LNCaP clone FGC (cell line): ENCODE measurements around the gene NCMAP.
A peak's percentile ranks its signal among the peaks of the same experiment; 100 is the strongest.

ENCODE experiments used
- DNase-seq: peaks from one replicate; pipeline ENCODE4 v3.0.0-alpha.2; 2011; ENCODE audit warnings: low read depth
- H3K4me3 ChIP-seq: 2 replicates; pipeline ENCODE4 v1.5.1; 2011; ENCODE audit warnings: mild to moderate bottlenecking, low read depth, low read length, control low read depth
- TF ChIP-seq, protein P1 (sequence below): IDR thresholded peaks from 2 replicates; pipeline ENCODE4 v1.5.1; 2012; ENCODE audit warnings: mild to moderate bottlenecking; ENCODE audit not compliant: control insufficient read depth, insufficient read depth; ENCODE audit errors: extremely low read depth

NCMAP gene

DNA sequence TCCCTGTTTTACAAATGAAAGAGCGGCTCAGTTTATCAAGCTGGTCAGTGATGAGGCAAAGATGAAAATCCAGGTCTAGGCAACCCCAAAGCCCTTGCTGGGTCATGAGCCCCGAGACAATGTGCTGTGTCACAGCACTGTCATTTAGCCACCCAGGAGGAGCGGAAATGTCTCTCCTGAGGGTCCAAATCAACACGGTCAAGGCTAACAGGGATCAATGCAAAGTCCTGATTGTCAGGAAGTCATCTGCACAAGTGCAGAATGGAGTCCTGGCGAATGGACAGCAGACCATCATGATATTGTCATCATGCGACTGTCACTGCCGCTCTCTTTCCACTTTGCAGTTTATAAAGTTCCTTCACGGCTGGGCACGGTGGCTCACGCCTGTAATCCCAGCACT is 30.2 kb downstream of the NCMAP start:
- TF ChIP-seq, protein P1, sequence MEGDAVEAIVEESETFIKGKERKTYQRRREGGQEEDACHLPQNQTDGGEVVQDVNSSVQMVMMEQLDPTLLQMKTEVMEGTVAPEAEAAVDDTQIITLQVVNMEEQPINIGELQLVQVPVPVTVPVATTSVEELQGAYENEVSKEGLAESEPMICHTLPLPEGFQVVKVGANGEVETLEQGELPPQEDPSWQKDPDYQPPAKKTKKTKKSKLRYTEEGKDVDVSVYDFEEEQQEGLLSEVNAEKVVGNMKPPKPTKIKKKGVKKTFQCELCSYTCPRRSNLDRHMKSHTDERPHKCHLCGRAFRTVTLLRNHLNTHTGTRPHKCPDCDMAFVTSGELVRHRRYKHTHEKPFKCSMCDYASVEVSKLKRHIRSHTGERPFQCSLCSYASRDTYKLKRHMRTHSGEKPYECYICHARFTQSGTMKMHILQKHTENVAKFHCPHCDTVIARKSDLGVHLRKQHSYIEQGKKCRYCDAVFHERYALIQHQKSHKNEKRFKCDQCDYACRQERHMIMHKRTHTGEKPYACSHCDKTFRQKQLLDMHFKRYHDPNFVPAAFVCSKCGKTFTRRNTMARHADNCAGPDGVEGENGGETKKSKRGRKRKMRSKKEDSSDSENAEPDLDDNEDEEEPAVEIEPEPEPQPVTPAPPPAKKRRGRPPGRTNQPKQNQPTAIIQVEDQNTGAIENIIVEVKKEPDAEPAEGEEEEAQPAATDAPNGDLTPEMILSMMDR: no peak
- no peak for DNase-seq
- no peak overlapping the region for H3K4me3 ChIP-seq

DNA sequence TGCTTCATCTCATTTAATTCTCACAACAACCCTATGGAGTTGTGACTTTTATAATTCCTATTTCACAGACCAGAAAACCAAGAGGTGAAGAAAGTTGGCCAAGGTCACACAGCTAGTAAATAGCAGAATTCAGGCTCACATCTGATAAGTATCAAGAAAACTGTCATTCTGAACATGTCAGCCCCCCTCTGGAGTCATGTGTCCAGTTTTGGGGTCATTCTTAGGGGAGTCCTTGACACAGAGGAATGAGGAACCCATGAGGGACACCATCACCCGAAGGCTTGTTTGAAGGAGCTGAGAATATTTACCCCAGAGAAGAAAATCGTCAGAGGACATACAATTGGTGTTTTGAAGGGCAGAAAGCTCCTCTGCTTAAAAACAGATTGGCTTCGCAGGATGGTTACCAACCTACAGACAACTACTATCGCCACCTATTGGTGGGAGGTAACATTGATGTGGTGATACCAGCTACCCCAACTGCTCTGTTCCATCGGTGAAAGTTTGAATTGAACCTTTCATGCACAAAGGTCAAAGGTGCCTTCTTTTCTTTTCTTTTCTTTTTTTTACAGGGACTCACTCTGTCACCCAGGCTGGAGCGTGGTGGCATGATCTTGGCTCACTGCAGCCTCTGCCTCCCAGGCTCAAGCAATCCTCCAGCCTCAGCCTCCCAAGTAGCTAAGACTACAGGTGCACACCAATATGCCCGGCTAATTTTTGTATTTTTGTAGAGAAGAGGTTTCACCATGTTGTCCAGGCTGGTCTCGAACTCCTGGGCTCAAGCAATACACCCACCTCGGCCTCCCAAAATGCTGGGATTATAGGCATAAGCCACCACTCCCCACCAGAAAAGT is 31.3 kb downstream of the NCMAP start:
- peak; percentile 17 for DNase-seq
- H3K4me3 ChIP-seq: no peak overlapping the region
- TF ChIP-seq, protein P1: peak; percentile 49

DNA sequence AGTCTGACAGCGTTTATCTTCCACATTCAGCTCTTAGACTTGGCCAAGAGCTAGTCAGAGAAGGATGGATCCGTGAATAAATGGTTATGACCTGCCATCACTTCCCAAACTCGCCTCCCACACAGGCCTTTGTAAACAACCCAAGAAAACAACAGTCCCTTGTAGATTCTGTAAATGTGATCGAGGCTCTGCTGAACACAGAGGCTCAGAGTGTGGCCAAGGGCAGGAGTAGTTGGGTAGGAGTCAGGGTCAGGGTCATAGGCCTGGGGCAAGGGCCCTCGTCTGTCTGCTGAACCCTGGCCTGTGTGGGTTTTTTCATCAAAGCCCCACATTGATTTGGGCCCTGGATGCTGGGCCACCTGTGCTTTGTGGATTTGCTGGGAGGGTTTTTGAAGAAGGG is 32.7 kb downstream of the NCMAP start:
- no peak overlapping the region for H3K4me3 ChIP-seq
- DNase-seq: no peak
- TF ChIP-seq, protein P1: no peak

DNA sequence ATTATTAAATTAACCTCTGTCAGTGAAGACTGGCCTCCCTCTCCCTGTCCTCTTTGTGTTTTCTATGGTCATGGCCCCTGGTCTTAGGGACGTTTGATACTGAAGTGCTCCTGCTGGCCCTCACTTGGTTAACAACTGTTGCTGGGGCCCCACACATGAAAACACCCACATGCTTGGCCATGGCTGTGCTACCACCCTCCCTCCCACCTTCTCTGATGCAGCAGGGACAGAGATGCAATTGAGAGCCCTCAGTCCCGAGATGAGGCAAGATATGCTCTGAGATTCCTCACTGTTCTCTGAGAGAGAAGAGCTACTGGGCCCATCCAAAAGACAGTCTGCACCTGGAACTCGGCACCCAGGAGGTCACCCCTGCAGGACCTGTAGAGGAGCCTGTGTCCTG is 33.3 kb downstream of the NCMAP start:
- TF ChIP-seq, protein P1: no peak
- H3K4me3 ChIP-seq: no peak overlapping the region

DNA sequence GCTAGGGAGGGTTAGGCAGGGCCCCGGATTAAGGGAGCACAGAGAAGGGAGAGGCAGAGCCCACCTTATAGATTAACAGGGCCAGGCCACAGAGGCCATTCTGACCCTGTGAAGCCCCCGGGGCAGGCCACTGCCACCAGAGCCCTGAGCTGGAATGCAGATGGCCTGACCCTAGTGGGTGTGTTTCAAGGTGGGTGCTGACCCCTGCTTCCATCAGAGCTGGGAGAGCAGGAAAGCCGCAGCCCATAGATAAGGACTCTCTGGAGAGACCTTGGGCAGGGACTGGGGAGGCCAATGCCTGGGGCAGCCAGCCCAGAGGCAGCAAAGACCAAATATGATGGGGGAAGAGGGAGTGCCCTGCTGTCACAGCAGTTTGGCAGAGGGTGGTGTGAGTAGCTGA is 35.9 kb downstream of the NCMAP start:
- TF ChIP-seq, protein P1: no peak
- no peak overlapping the region for H3K4me3 ChIP-seq
- no peak for DNase-seq

More for the DNA sequence above, 33.3 kb downstream of the NCMAP start:
- DNase-seq: no peak

DNA sequence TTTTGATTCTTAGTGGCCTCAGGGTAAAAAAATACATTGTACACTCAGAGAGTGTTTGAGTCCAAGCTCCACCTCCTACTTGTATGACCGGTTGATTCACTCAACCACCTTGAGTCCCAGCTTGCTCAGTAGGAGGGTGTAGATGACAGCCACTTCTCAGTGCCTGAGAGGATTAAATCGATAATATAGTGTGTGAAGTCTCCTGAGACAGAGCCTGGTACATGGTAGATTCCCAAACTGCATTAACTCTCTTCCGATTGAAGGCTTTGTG is 38.4 kb downstream of the NCMAP start:
- no peak overlapping the region for H3K4me3 ChIP-seq
- peak; percentile 32 for DNase-seq
- TF ChIP-seq, protein P1: no peak

DNA sequence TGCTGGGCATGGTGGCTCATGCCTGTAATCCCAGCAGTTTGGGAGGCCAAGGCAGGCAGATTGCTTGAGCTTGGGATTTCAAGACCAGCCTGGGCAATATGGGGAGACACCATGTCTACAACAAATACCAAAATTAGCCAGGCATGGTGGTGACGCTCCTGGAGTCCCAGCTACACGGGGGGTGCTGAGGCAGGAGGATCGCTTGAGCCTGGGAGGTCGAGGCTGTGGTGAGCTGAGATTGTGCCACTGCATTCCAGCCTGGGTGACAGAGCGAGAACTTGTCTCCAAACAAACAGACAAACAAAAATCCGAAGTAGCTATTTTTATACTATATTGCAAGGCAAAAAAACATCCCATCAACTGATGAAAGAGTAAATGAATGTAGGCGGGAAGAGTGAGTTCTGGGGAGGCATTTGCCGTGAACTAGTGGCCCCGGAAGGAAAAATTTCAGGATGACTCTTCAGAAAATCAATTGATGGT is 40.6 kb downstream of the NCMAP start:
- DNase-seq: no peak
- no peak overlapping the region for H3K4me3 ChIP-seq
- TF ChIP-seq, protein P1: no peak
